OCI-LY3 (cell line): Measurements from ENCODE around the gene PTGDR.

Experiments used
- EZH2phosphoT487 ChIP-seq: fragments of 200-600 bp; shearing (Covaris generic); IDR thresholded peaks from 2 replicates; pipeline ENCODE4 v1.6.1; 2018; ENCODE audit warnings: antibody characterized with exemption, mixed run types, low read depth
- TF ChIP-seq, protein P1 (sequence below): fragments of 200-600, 300-600 bp; sonication (generic); IDR thresholded peaks from 2 replicates; pipeline ENCODE4 v1.5.1; 2014; ENCODE audit warnings: antibody characterized with exemption, low read length, low read depth

DNA sequence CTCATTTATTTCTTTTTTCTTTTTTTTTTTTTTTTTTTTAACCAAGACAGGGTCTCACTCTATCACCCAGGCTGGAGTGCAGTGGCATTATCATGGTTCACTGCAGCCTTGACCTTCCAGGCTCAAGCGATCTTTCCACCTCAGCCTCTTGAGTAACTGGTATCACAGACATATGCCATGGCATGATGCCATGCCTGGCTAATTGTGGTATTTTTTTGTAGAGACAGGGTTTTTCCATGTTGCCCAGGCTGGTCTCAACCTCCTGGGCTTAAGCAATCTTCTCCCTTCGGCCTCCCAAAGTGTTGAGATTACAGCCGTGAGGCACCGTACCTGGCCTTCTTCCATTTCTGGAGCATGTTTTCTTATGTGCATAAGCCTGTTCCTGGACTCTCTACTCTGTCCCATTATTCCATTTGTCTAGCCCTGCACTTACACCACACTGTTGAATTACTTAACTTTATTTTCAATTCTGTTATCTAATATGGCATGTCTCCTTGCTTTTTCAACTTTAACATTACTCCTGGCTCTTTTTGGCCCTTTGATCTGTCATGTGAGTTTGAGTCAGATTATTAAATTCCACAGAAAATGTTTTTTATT lies 47.9 kb upstream of the PTGDR start:
- TF ChIP-seq, protein P1, sequence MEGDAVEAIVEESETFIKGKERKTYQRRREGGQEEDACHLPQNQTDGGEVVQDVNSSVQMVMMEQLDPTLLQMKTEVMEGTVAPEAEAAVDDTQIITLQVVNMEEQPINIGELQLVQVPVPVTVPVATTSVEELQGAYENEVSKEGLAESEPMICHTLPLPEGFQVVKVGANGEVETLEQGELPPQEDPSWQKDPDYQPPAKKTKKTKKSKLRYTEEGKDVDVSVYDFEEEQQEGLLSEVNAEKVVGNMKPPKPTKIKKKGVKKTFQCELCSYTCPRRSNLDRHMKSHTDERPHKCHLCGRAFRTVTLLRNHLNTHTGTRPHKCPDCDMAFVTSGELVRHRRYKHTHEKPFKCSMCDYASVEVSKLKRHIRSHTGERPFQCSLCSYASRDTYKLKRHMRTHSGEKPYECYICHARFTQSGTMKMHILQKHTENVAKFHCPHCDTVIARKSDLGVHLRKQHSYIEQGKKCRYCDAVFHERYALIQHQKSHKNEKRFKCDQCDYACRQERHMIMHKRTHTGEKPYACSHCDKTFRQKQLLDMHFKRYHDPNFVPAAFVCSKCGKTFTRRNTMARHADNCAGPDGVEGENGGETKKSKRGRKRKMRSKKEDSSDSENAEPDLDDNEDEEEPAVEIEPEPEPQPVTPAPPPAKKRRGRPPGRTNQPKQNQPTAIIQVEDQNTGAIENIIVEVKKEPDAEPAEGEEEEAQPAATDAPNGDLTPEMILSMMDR = no peak
- TF ChIP-seq EZH2phosphoT487 = no peak
